ES-I3 (cell line): ENCODE results near the gene LEKR1.
"Not testable (repeated sequence)": the region's sequence is repeated elsewhere in the genome, so short reads cannot be mapped to it uniquely, and the experiment has no call there.

Experiments used
- H3K36me3 ChIP-seq: 2 replicates; pipeline ENCODE4 v1.6.1; 2013; ENCODE audit warnings: mild to moderate bottlenecking, low read length, control low read depth, moderate library complexity; ENCODE audit not compliant: insufficient read depth
- H3K4me1 ChIP-seq: 2 replicates; pipeline ENCODE4 v1.6.1; 2013; ENCODE audit warnings: mild to moderate bottlenecking, control low read depth, low read length; ENCODE audit not compliant: insufficient read depth
- H3K9ac ChIP-seq: 2 replicates; pipeline ENCODE4 v1.6.1; 2013; ENCODE audit warnings: low read depth, mild to moderate bottlenecking, low read length, moderate library complexity
- H3K9me3 ChIP-seq: 2 replicates; pipeline ENCODE4 v1.6.1; 2013; ENCODE audit warnings: mild to moderate bottlenecking, low read length, moderate library complexity; ENCODE audit not compliant: control insufficient read depth, insufficient read depth

The LEKR1 gene

DNA sequence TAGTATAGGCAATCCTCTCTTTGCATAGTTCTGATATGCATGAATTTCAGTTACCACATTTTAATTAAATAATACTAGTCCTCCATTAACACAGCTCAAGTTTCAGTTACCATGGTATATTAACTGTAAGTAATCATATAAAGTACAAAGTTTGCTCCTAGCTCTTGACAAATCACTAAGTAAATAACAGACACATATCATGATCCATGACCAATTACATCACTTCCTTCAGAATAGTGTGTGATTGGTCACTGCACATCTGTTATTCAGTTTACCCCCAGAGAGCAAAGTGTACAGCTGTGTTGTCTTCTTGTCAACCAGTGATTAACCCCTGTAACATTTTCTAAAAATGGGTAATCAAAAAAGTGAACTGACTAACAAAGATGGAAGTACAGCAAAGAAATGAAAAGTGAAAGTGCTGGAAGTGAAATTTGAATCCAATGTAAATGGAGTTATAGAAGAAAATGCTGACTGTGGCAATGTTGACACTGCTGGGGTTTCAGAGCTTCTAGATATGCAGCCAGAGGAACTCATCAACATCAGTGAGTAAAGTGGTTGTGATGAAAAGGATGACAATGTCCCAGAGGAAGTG is 30.2 kb upstream of the LEKR1 start:
- H3K9me3 ChIP-seq: no peaks in the 10 kb centered on the region; the same call in 1 of the 2 replicates
- H3K4me1 ChIP-seq: no peaks in the 10 kb centered on the region
- H3K36me3 ChIP-seq: no peaks in the 10 kb centered on the region
- H3K9ac ChIP-seq: no peak overlapping the region

DNA sequence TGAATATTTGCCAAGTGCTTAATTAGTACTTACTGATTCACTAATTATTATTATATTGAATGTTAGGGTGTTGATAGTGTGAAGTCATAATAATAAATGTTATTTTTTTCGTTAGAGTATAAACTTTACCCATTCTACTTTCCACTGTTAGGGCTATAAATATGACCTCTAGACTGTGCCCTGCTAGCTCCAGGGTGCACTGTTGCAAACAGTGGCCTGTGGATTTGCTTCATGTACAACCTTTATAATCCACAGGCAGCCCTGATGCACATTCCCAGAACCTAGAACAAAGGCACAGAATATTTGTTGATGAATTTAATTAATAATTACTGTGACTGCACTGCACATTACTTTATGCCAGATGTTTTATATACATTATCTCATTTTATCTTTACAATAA is 28.8 kb upstream of the LEKR1 start:
- no peaks in the 10 kb centered on the region for H3K4me1 ChIP-seq
- H3K9ac ChIP-seq: no peak overlapping the region
- no peaks in the 10 kb centered on the region for H3K36me3 ChIP-seq
- no peaks in the 10 kb centered on the region; the same call in 1 of the 2 replicates for H3K9me3 ChIP-seq

DNA sequence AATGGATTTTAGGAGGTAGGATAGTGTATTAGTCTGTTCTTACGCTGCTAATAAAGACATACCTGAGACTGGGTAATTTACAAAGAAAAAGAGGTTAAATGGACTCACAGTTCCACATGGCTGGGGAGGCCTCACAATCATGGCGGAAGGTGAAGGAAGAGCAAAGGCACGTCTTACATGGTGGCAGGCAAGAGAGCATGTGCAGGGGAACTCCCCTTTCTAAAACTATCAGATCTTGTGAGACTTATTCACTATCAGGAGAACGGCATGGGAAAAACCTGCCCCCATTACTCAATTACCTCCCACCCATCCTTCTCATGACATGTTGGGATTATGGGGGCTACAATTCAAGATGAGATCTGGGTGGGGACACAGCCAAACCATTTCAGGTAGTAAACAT is 25.9 kb upstream of the LEKR1 start:
- not testable (repeated sequence) for H3K9me3 ChIP-seq, H3K4me1 ChIP-seq, H3K36me3 ChIP-seq

DNA sequence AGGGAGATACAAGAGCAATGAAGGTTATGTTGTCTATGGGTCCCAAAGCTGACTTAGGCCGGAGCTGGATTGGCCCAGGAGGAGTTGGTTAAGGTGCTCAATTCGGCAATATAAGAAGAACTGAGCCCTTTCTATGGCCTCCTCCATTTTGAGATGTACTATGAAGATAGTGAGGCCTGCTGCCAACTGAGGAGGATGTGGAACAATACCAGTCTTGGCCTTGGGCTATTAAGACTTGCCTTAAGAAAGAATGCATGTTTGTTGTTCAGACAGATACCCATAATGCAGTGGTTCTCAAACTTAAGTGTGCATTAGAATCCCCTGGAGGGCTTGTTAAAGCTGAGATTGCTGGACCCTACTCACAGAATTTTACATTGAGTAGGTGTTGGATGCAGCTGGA is 24.4 kb upstream of the LEKR1 start:
- H3K9ac ChIP-seq: no peak overlapping the region
- no peaks in the 10 kb centered on the region for H3K36me3 ChIP-seq
- H3K9me3 ChIP-seq: no peaks in the 10 kb centered on the region; the same call in 1 of the 2 replicates
- H3K4me1 ChIP-seq: no peaks in the 10 kb centered on the region

More for the DNA sequence above, 25.9 kb upstream of the LEKR1 start:
- not testable (repeated sequence) for H3K9ac ChIP-seq

DNA sequence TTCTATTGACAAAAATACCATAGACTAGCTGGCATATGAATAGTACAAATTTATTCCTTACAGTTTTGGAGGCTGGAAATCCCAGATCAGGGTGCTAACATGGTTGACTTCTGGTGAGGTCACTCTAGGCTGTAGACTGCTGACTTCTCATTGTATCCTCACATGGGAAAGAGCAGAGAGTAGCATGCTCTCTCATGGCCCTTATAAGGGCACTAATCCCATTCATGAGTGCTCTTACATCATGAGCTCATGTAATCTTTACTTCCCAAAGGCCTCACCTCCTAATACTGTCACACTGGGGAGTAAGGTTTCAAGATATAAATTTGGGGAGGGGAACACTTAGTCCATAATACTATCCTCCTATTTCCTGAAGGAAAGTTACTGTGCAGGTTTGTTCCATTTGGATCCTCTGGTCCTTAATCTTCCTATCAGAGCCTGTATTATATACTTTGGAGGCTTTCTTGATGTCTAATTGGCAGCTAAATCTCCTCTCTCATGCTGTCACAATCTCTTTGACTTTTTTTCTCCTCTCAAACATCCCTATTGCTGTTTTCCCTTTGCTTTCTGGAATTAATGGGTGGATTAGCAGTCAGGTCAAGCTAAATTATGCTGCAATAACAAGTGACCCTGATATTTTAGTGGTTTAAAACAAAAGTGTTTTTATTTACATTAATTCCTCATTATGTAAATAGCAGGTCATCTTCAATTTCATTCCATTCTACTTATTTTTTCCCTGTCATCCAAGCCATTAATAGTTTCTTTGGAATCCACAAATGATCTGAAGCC is 23.1 kb upstream of the LEKR1 start:
- no peaks in the 10 kb centered on the region; the same call in 1 of the 2 replicates for H3K9me3 ChIP-seq
- no peaks in the 10 kb centered on the region for H3K4me1 ChIP-seq
- no peaks in the 10 kb centered on the region for H3K36me3 ChIP-seq
- no peak overlapping the region for H3K9ac ChIP-seq

DNA sequence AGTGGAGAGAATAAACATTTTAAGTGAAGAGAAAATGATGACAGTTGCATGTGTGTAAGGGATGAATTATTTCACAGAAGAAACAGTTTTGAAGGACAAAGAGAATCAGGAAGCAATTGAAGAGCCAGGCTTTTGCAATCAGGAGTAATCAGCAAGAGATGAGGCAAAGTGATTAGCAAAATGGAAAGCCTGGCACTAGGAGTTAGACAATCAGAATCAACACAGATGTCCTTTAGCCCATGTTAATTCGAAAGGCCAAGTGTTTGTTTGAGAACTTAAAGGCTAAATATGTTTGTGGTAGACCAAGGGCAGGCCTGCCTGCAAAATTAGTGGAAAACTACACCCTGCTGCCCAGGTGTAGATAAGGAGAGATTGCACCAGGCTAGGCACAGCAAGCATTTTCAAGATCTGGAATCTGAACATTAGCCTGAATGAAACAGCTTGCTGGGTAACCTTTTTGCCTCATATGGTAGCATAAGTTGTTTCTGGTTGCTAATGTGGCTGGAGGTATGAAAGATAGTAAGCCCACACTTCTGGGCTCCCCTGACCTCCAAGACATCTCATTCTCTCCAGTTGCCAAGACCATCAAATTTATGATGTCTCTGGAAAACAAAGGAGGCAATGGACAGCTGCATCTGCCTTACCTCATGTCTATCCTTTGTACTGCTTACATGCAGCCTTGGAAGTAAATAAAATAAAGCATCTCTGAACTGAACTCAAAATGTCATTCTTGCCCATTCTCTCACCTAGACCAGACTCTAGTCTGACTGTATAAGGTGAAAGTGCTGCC is 22.0 kb upstream of the LEKR1 start:
- H3K9me3 ChIP-seq: no peaks in the 10 kb centered on the region; the same call in 1 of the 2 replicates
- no peaks in the 10 kb centered on the region for H3K4me1 ChIP-seq
- H3K36me3 ChIP-seq: no peaks in the 10 kb centered on the region
- no peak overlapping the region for H3K9ac ChIP-seq

DNA sequence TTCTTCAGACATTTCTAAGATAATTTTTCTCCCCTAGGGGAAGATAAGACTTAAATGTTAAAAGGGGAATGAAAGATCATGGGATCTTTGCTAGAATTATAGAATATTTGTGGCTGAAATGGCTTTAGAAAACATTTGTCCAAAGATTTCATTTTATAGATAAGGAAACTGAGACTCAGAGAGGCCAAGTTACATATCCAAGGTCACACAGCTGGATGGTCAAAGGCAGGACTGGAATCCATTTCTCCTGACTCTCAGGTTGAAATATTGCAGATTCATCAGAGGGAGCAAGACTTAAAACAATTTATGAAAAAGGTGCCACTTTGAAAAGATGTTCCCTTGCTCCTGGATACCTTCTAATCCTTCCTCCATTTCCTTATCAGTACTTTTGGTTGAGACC is 19.5 kb upstream of the LEKR1 start:
- Histone ChIP-seq H3K4me1 (no peaks in the 10 kb centered on the region), H3K9me3 (no peaks in the 10 kb centered on the region; the same call in 1 of the 2 replicates), H3K9ac (no peak overlapping the region), H3K36me3 (no peaks in the 10 kb centered on the region)

DNA sequence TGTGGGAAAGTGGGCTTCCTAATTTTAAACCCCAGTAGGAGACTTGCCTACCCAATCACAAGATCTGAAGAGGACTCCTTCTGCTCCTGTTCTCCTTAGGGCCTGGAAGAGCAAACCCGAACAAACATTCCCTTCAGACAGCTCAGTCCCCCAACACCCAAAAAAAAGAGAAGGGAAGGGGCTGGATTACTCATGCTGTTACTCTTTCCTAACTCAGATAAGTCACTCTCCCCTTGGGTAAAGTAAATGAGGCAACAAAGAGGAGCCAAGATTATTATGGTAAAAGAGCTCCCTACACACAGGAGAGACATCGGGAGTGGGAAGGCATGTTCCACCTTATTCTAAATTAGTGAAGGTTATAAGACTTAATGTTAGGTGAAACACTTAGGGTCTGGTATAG is 18.1 kb upstream of the LEKR1 start:
- H3K9ac ChIP-seq: no peak overlapping the region

DNA sequence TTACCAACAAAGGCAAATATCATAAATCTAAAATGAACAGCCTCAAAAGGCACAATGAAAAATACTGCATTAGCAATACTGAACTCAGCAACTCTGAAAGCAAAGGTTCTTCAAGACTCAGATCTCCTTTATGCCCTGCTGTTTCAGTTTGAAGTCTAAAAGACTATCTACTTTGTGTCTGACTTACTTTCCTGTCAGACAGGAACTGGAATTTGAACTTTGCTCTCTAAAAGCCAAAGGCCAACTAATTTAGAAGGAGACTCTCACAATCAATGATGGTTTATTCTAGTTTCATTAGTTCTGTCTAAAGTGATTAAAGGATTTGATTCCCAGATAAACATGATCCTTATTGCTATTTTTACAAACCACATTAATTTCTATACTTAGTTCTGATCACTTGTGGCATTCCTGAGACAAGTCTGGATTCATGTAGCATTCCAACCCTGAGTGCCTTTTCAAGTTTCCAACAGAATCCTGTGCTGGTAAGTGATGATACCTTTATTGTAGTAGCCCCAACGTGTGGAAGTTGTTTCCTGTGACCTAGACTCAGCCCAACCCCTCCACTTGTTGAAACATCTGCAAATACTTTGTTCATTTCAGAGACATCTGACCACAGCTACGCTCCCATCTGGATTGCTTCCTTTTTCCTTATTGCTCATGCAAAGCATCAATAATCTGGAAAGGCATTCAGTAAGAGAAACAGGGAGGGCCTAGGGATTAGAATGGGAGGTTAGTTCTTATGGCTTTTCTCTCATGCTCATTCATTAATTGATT is 14.9 kb upstream of the LEKR1 start:
- H3K4me1 ChIP-seq: no peaks in the 10 kb centered on the region
- H3K9me3 ChIP-seq: no peaks in the 10 kb centered on the region
- H3K9ac ChIP-seq: no peak overlapping the region
- no peaks in the 10 kb centered on the region for H3K36me3 ChIP-seq

More for the DNA sequence above, 18.1 kb upstream of the LEKR1 start:
- Histone ChIP-seq H3K4me1 (no peaks in the 10 kb centered on the region), H3K9me3 (no peaks in the 10 kb centered on the region), H3K36me3 (no peaks in the 10 kb centered on the region)

DNA sequence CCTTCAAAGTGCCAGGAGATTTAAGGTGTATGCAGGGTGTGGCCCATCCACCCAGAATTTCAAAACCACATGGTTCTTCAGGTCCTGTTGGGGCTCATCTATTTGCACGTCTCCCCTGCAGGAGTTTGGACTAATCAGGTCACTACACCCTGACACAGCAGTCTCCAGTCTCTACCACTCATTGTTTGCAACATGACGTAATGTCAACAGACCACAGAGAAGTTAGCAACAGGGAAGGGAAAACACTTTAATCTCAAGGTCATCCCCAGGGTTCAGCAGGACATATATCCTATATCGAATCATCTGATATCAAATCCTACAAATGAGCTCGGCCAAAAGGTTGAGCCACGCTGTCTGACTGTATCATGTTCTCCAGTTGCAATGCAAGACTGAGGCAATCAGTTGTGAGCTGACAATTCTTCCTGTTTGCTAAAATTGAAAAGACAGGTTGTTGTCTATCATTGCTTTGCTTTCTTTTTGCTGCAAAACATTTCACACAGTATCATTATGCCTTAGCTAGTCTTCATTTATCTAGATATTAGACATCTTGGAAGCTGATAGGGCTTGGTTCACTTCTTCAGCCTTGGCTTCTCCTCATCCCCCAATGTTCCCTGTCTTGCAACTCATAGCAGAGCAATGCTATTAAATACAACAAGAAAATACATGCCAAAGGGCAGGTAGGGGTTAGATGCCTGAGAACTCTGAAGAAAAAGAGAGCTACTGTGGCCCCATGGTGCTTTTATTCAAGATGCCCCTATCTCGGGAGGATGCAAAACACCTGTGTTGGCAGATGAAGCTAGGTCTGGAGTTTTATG is 13.4 kb upstream of the LEKR1 start:
- Histone ChIP-seq H3K4me1 (no peaks in the 10 kb centered on the region), H3K9ac (no peak overlapping the region), H3K9me3 (no peaks in the 10 kb centered on the region), H3K36me3 (no peaks in the 10 kb centered on the region)

DNA sequence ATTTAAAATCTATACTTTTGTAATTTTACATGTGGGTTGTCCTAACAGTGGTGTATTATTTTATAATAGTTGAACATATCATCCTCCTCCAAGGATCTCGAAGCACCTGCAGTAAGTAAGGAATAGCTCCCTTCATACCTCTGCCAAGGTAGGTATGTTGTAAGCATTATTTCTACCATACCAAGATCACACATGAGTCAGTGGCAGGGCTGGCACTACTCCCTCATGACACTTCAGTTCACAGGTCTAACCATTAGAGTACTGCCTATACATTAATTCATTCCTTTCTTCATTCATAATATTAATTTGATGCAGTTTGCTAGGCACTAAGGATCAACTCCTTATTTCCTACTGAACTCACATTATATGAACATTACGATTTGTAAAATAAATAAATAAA is 11.9 kb upstream of the LEKR1 start:
- H3K9ac ChIP-seq: no peak overlapping the region
- no peaks in the 10 kb centered on the region for H3K4me1 ChIP-seq
- no peaks in the 10 kb centered on the region for H3K36me3 ChIP-seq
- no peaks in the 10 kb centered on the region for H3K9me3 ChIP-seq

DNA sequence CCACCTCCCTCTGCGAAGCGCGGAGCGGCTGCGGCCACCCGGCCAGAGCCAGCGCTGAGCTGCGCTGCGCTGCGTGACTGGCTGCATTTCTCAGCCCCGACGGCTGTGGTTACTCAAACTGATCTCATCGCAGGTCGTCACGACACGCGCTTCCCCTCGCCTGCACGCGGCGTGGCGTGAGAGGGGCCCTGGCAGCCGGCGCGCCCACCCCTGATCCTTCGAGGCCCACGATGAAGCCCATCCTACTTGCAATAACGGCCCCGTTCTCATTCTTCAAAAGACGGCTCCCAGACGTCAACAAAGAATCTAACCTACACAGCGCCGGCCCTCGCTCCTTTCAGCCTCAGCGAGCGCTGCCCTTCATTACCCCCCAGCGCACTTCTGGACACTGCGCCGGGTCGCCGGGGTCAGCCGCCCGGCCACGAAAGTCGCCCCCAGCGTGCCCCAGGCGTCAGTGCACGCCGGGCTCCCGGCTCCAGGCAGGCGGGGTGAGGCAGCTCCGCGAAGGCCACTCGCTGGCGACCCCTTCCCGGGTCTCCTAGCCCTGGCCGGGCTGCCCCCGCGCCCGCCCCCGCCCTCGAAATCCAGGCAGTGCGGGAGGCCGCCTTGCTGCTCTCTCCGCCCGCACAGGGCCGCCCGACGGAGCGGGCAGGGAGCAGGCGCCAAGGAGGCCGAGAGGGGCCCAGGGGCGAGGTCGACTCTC is 9.9 kb upstream of the LEKR1 start:
- Histone ChIP-seq H3K4me1 (no peaks in the 10 kb centered on the region), H3K9ac (peak overlapping the region; percentile 43; the same call in 1 of the 2 replicates), H3K9me3 (no peaks in the 10 kb centered on the region), H3K36me3 (no peaks in the 10 kb centered on the region)
